ENCODE results near the gene DDX6. TPM values are rescaled to one million over a fixed set of nuclear protein-coding genes. Genes with fewer than 3 reads are reported as not detected.
A peak's percentile ranks its signal among the peaks of the same experiment; 100 is the strongest.
"Not testable (repeated sequence)": the region's sequence is repeated elsewhere in the genome, so short reads cannot be mapped to it uniquely, and the experiment has no call there.

DDX6 gene
- 10 to 100 TPM; 16.1 to 72.1 (median 22.2) TPM for polyA plus RNA-seq
- long read RNA-seq, donor 1, full-length matches to known transcripts = 20 of 20 reads
- long read RNA-seq, donor 1, partial matches to known transcripts = 0 of 20 reads
- long read RNA-seq, donor 1, other reads (novel, unspliced or antisense) = 0 of 20 reads
- long read RNA-seq, donor 2, full-length matches to known transcripts = 13 of 13 reads
- long read RNA-seq, donor 2, partial matches to known transcripts = 0 of 13 reads
- long read RNA-seq, donor 2, other reads (novel, unspliced or antisense) = 0 of 13 reads
- long read RNA-seq, donor 3, full-length matches to known transcripts = 13 of 13 reads
- long read RNA-seq, donor 3, partial matches to known transcripts = 0 of 13 reads
- long read RNA-seq, donor 3, other reads (novel, unspliced or antisense) = 0 of 13 reads
- long read RNA-seq, donor 4, partial matches to known transcripts = 0 of 1 reads
- long read RNA-seq, donor 4, other reads (novel, unspliced or antisense) = 0 of 1 reads
- long read RNA-seq, donor 5, full-length matches to known transcripts = 3 of 3 reads
- long read RNA-seq, donor 5, partial matches to known transcripts = 0 of 3 reads
- long read RNA-seq, donor 5, other reads (novel, unspliced or antisense) = 0 of 3 reads
- long read RNA-seq, donor 6, transcript DDX6-205 (2 exons, 738 nt) = major isoform, 10 of 83 reads
- long read RNA-seq, donor 6, partial matches to known transcripts = 73 of 83 reads
- long read RNA-seq, donor 6, other reads (novel, unspliced or antisense) = 0 of 83 reads
- long read RNA-seq, donor 7 = 0 reads
- long read RNA-seq, donor 8, partial matches to known transcripts = 0 of 2 reads
- long read RNA-seq, donor 8, other reads (novel, unspliced or antisense) = 0 of 2 reads
- long read RNA-seq, donor 9, full-length matches to known transcripts = 7 of 7 reads
- long read RNA-seq, donor 9, partial matches to known transcripts = 0 of 7 reads
- long read RNA-seq, donor 9, other reads (novel, unspliced or antisense) = 0 of 7 reads
- long read RNA-seq, donor 10, full-length matches to known transcripts = 12 of 26 reads
- long read RNA-seq, donor 10, partial matches to known transcripts = 14 of 26 reads
- long read RNA-seq, donor 10, other reads (novel, unspliced or antisense) = 0 of 26 reads

DNA sequence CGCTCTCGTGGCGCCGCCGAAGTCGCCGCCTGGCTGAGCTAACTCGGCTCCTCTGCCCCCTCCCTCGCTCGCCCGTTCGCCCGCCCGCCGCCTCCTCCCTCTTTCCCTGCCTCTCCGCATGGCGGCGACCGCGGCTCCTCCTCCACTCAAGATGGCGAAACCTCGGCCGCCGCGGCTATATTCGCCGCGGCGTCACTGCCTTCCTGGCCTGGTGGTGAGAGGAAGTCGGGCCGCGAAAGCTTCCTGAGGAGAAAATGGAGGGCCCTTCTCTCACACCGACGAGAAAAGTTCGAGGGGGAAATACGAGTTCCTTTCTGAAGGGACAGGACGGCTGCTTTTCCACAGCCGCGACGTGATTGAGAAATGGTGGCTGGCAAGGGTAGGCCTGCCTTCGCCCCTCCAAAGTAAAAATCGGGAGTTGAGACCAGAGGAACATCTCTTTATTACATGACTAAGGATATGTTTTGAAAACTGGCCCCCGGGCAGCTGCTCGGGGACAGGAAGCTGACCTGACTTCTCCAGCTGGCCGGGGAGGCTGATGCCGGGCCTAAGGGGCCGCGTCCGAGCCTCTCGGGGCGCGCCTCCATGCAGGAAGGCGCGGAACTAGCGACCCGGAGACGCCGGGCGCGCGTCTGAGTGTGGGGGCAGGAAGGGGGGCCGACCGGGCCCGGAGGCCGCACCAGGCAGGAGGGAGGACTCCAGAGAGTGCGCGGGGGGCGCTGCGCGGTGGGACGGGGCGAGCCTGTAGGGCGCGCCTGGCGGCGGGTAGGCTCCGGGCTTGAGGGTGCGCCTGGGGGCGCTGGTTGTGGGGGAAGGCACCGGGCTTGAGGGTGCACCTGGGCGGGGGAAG, at the start of gene DDX6:
TSS of gene DDX6 (minus strand) at position 54 of the 850 bp plus-strand sequence. CDS start 4,913 bp downstream, outside the sequence.
- H3K27me3 ChIP-seq (ENCODE audit: control insufficient read depth in 3 of 3, insufficient read depth in 3 of 3, low read length in 3 of 3) = no peaks in the 10 kb centered on the region
- H3K36me3 ChIP-seq (ENCODE audit: control insufficient read depth in 3 of 3, insufficient read depth in 2 of 3, low read depth in 1 of 3, low read length in 3 of 3) = peaks cover 0 to 5% (median 0%) of the 10 kb centered on the region in 3 donors
- peak within 1 kb of the TSS; percentile 97 to 100 (median 99) for H3K27ac ChIP-seq (ENCODE audit: low read depth in 1 of 3, low read length in 2 of 3)
- WGBS, 3 donors = 0% methylated on average over 46 to 81 of the region's 81 CpGs
- H3K4me1 ChIP-seq (ENCODE audit: control insufficient read depth in 3 of 3, insufficient read depth in 2 of 3, low read depth in 1 of 3, low read length in 2 of 3) = peaks cover 0 to 20% (median 2%) of the 10 kb centered on the region in 3 donors
- H3K9me3 ChIP-seq (ENCODE audit: control insufficient read depth in 2 of 2, insufficient read depth in 1 of 2, low read depth in 1 of 2, low read length in 1 of 2) = no peaks in the 10 kb centered on the region
- DNase-seq (peak; percentile 84 to 96), FAIRE-seq (no peak)
- peak within 1 kb of the TSS; percentile 71 to 93 (median 89) for H3K4me3 ChIP-seq (ENCODE audit: low read depth in 1 of 3, low read length in 3 of 3)

DNA sequence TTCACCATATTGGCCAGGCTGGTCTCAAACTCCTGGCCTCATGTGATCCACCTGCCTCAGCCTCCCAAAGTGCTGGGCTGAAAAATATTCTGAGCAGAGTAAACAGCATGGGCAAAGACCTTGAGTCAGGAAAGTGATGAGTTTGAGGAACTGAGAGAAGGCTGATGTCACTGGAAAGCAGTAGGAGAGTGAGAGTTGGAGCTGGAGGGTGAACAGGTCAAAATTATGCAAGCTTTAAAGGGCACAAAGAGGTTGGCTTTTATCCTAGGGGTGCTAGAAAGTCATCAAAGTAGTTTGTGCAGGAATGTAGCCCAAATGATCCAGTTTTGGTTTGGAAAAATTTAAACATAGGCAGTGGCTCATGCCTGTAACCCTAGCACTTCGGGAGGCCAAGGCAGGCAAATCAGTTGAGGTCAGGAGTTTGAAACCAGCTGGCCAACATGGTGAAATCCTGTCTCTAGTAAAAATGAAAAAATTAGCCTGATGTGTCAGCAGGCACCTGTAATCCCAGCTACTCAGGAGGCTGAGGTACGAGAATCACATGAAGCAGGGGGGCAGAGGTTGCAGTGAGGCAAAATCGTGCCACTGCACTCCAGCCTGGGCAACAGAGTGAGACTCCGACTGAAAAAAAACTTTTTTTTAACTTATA, 48.1 kb upstream of the DDX6 start:
- H3K36me3 ChIP-seq (ENCODE audit: control insufficient read depth in 3 of 3, insufficient read depth in 2 of 3, low read depth in 1 of 3, low read length in 3 of 3) = no peaks in the 10 kb centered on the region
- no peaks in the 10 kb centered on the region for H3K27me3 ChIP-seq (ENCODE audit: control insufficient read depth in 3 of 3, insufficient read depth in 3 of 3, low read length in 3 of 3)
- no peak for DNase-seq
- no peaks in the 10 kb centered on the region for H3K4me1 ChIP-seq (ENCODE audit: control insufficient read depth in 3 of 3, insufficient read depth in 2 of 3, low read depth in 1 of 3, low read length in 2 of 3)
- H3K9me3 ChIP-seq (ENCODE audit: control insufficient read depth in 2 of 2, insufficient read depth in 1 of 2, low read depth in 1 of 2, low read length in 1 of 2) = no peaks in the 10 kb centered on the region
- no peak overlapping the region for H3K4me3 ChIP-seq (ENCODE audit: low read depth in 1 of 3, low read length in 3 of 3)
- FAIRE-seq = no peak
- whole genome bisulfite sequencing, 3 donors = 79 to 85% (median 83%) methylated on average over 4 of the region's 4 CpGs
- no peak overlapping the region for H3K27ac ChIP-seq (ENCODE audit: low read depth in 1 of 3, low read length in 2 of 3)

GRCh38 chr11:118837868-118838267, 46.9 kb upstream of the DDX6 start:
- 81 to 86% (median 85%) methylated on average over 8 of the region's 8 CpGs for WGBS, 3 donors
- no peak for FAIRE-seq

DNA sequence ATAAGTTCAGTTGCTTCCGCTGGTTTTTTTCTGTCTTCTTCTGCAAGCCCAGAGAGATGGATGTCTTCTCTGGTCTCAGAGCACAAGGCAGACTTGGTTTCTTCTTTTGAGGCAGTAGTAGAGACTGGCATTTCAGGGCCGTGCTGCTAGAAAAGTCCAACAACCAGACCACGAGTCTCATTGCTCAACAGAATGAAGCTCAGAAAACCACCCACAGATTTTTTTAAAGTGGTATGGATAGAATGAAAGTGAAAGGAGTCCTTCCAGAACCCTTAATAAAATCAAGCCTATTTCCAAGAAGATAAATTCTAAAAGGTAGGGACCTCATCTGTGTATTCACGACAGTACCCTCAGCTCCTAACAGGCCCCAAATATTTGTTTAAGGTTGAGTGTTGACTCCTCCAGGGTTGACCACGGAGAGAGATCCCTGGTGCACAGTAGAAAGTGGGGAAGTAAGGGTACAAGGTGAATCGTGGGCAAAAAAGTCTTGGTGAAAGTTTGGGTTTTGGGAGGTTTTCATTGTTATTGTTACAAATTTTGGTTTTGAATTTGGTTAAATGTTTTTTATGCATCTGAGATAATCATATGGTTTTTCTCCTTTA, 43.6 kb upstream of the DDX6 start:
- Histone ChIP-seq H3K36me3 (ENCODE audit: control insufficient read depth in 3 of 3, insufficient read depth in 2 of 3, low read depth in 1 of 3, low read length in 3 of 3) (no peaks in the 10 kb centered on the region), H3K9me3 (ENCODE audit: control insufficient read depth in 2 of 2, insufficient read depth in 1 of 2, low read depth in 1 of 2, low read length in 1 of 2) (no peaks in the 10 kb centered on the region), H3K4me1 (ENCODE audit: control insufficient read depth in 3 of 3, insufficient read depth in 2 of 3, low read depth in 1 of 3, low read length in 2 of 3) (no peaks in the 10 kb centered on the region), H3K27ac (ENCODE audit: low read depth in 1 of 3, low read length in 2 of 3) (no peak overlapping the region), H3K27me3 (ENCODE audit: control insufficient read depth in 3 of 3, insufficient read depth in 3 of 3, low read length in 3 of 3) (no peaks in the 10 kb centered on the region), H3K4me3 (ENCODE audit: low read depth in 1 of 3, low read length in 3 of 3) (no peak overlapping the region)
- FAIRE-seq (no peak), DNase-seq (peak in 1 of 2 donors; percentile 18)
- WGBS, 3 donors = 40 to 48% (median 44%) methylated on average over 6 of the region's 6 CpGs

More at GRCh38 chr11:118837868-118838267, 46.9 kb upstream of the DDX6 start:
- no peak overlapping the region for H3K4me3 ChIP-seq (ENCODE audit: low read depth in 1 of 3, low read length in 3 of 3)
- H3K4me1 ChIP-seq (ENCODE audit: control insufficient read depth in 3 of 3, insufficient read depth in 2 of 3, low read depth in 1 of 3, low read length in 2 of 3) = no peaks in the 10 kb centered on the region
- DNase-seq = no peak
- H3K27me3 ChIP-seq (ENCODE audit: control insufficient read depth in 3 of 3, insufficient read depth in 3 of 3, low read length in 3 of 3) = no peaks in the 10 kb centered on the region
- no peaks in the 10 kb centered on the region for H3K36me3 ChIP-seq (ENCODE audit: control insufficient read depth in 3 of 3, insufficient read depth in 2 of 3, low read depth in 1 of 3, low read length in 3 of 3)
- H3K27ac ChIP-seq (ENCODE audit: low read depth in 1 of 3, low read length in 2 of 3) = no peak overlapping the region
- no peaks in the 10 kb centered on the region for H3K9me3 ChIP-seq (ENCODE audit: control insufficient read depth in 2 of 2, insufficient read depth in 1 of 2, low read depth in 1 of 2, low read length in 1 of 2)

- DNase-seq (no peak), FAIRE-seq (no peak)
- 86 to 88% (median 87%) methylated on average over 7 of the region's 7 CpGs for WGBS, 3 donors
- H3K36me3 ChIP-seq (ENCODE audit: control insufficient read depth in 3 of 3, insufficient read depth in 2 of 3, low read depth in 1 of 3, low read length in 3 of 3) = no peaks in the 10 kb centered on the region
- no peaks in the 10 kb centered on the region for H3K4me1 ChIP-seq (ENCODE audit: control insufficient read depth in 3 of 3, insufficient read depth in 2 of 3, low read depth in 1 of 3, low read length in 2 of 3)
- H3K4me3 ChIP-seq (ENCODE audit: low read depth in 1 of 3, low read length in 3 of 3) = no peak overlapping the region
- no peaks in the 10 kb centered on the region for H3K27me3 ChIP-seq (ENCODE audit: control insufficient read depth in 3 of 3, insufficient read depth in 3 of 3, low read length in 3 of 3)
- H3K9me3 ChIP-seq (ENCODE audit: control insufficient read depth in 2 of 2, insufficient read depth in 1 of 2, low read depth in 1 of 2, low read length in 1 of 2) = no peaks in the 10 kb centered on the region
- H3K27ac ChIP-seq (ENCODE audit: low read depth in 1 of 3, low read length in 2 of 3) = no peak overlapping the region
Observed at GRCh38 chr11:118827118-118827517, 36.2 kb upstream of the DDX6 start.

GRCh38 chr11:118822936-118823510, 32.1 kb upstream of the DDX6 start:
- FAIRE-seq; H3K9me3 ChIP-seq (ENCODE audit: control insufficient read depth in 2 of 2, insufficient read depth in 1 of 2, low read depth in 1 of 2, low read length in 1 of 2): not testable (repeated sequence)
- WGBS, 3 donors = 83 to 94% (median 90%) methylated on average over 8 of the region's 8 CpGs

More at GRCh38 chr11:118822936-118823510, 32.1 kb upstream of the DDX6 start:
- H3K27me3 ChIP-seq (ENCODE audit: control insufficient read depth in 3 of 3, insufficient read depth in 3 of 3, low read length in 3 of 3); DNase-seq; H3K4me3 ChIP-seq (ENCODE audit: low read depth in 1 of 3, low read length in 3 of 3); H3K36me3 ChIP-seq (ENCODE audit: control insufficient read depth in 3 of 3, insufficient read depth in 2 of 3, low read depth in 1 of 3, low read length in 3 of 3); H3K27ac ChIP-seq (ENCODE audit: low read depth in 1 of 3, low read length in 2 of 3); H3K4me1 ChIP-seq (ENCODE audit: control insufficient read depth in 3 of 3, insufficient read depth in 2 of 3, low read depth in 1 of 3, low read length in 2 of 3): not testable (repeated sequence)
